Measurements from ENCODE around the gene PCCA. TPM values are rescaled to one million over a fixed set of nuclear protein-coding genes. Genes with fewer than 3 reads are reported as not detected.
A peak's percentile ranks its signal among the peaks of the same experiment; 100 is the strongest.

Gene PCCA
- total and polyA plus RNA-seq, 3 experiments from 2014 or later = 6.1 to 9.5 (median 6.2) TPM

- Mint-ChIP-seq H3K27ac (no peak overlapping the region), H3K9me3 (no peaks in the 10 kb centered on the region), H3K36me3 (peaks cover 4 to 37% (median 6%) of the 10 kb centered on the region in 3 donors), H3K4me1 (no peaks in the 10 kb centered on the region), H3K27me3 (no peaks in the 10 kb centered on the region), H3K4me3 (no peak overlapping the region)
- DNase-seq = no peak
- Histone ChIP-seq H3K9me3 (ENCODE audit: low read length) (no peaks in the 10 kb centered on the region), H3K36me3 (ENCODE audit: insufficient read depth, low read length) (no peaks in the 10 kb centered on the region), H3K4me3 (ENCODE audit: low read length) (no peak overlapping the region), H3K27me3 (ENCODE audit: insufficient read depth, low read length, poor library complexity, severe bottlenecking) (no peaks in the 10 kb centered on the region), H3K27ac (ENCODE audit: low read depth, low read length) (no peak overlapping the region), H3K4me1 (ENCODE audit: insufficient read depth, low read length) (no peaks in the 10 kb centered on the region)
- CTCF ChIA-PET = interaction anchor here (2.9 kb wide), 1 partner anchor 15 kb away, joined by 8 read pairs; no protein-coding TSS in a partner anchor
- POLR2A ChIA-PET = interaction anchor here (0.6 kb wide), 1 partner anchor 1484 kb away, joined by 4 read pairs; no protein-coding TSS in a partner anchor
Observed at GRCh38 chr13:100529666-100530377, 440.9 kb downstream of the PCCA start.

DNA sequence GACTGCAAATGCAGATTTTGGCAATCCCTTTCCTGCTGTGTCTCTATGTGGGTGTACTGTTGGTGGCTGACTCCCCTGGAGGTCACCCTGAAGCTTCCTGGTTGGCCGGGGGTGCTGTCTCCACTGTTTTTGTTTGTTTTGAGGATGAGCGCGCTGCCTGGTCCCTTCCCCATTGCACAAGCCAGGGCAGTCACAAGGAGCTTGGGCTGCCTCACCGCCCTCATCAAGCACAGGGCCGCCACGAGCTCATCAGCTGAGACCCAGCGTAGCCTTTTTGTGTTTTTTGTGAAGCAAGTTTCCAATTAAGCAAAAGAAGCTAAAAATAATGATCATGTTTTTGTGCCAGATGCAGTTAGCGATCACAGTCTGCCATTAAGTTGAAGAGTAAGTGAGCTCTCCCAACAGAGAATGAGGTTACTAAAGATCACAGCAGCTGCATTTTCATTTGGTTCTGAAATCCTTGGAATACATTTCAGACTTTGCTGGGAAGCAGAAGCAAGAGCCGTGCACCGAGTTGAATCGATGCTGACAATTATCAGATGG, 441.8 kb downstream of the PCCA start:
- Mint-ChIP-seq H3K4me1 (no peaks in the 10 kb centered on the region), H3K9me3 (no peaks in the 10 kb centered on the region), H3K4me3 (no peak overlapping the region), H3K36me3 (peaks cover 4 to 37% (median 6%) of the 10 kb centered on the region in 3 donors), H3K27ac (peak overlapping the region in 2 of 8 donors; percentile 14 to 56), H3K27me3 (no peaks in the 10 kb centered on the region)
- Histone ChIP-seq H3K9me3 (ENCODE audit: low read length) (no peaks in the 10 kb centered on the region), H3K4me1 (ENCODE audit: insufficient read depth, low read length) (no peaks in the 10 kb centered on the region), H3K4me3 (ENCODE audit: low read length) (no peak overlapping the region), H3K27me3 (ENCODE audit: insufficient read depth, low read length, poor library complexity, severe bottlenecking) (no peaks in the 10 kb centered on the region), H3K27ac (ENCODE audit: low read depth, low read length) (no peak overlapping the region), H3K36me3 (ENCODE audit: insufficient read depth, low read length) (no peaks in the 10 kb centered on the region)
- ChIA-PET CTCF (interaction anchor here (1.2 to 2.9 kb wide), 2 partner anchors 16 to 42 kb away, joined by 4 to 8 read pairs; no protein-coding TSS in a partner anchor), POLR2A (interaction anchor here (0.6 kb wide), 1 partner anchor 1485 kb away, joined by 4 read pairs; no protein-coding TSS in a partner anchor)
- DNase-seq = no peak

GRCh38 chr13:100532090-100532766, 443.3 kb downstream of the PCCA start:
- CTCF ChIA-PET = interaction anchor here (1.2 to 2.9 kb wide), 2 partner anchors 18 to 41 kb away, joined by 4 to 8 read pairs; no protein-coding TSS in a partner anchor

DNA sequence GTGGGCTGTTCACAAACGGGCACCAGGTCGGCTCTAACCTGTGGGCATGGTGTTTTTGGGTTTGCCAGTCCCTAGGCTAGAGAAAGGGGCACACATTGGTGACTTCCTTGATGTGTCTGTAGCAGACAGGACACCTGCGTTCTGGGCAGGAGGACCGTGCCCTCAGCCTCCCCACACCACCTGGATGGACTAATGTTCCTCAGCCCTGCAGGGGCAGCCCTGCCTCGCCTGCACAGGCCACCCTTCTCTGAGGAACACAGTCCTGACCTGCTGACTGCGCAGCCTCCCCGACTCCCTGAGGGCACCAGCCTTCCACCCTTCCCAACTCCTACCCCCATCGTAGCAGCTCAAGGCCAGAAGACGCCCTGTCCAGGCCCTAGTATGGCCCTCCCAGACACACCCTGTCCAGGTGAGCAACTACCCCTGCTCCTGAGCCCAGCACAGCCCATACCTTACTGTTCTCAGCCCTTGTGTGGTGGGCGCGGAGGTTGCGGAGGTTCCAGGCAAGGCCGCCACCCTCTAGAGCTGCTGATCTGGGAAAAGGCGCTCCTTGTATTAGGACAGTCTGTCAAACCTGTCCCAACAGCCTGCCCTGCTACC, 444.0 kb downstream of the PCCA start:
- Mint-ChIP-seq H3K4me1 (peaks cover 3 to 12% (median 9%) of the 10 kb centered on the region in 3 donors), H3K27me3 (no peaks in the 10 kb centered on the region), H3K36me3 (peaks cover 7 to 35% (median 9%) of the 10 kb centered on the region in 3 donors), H3K9me3 (no peaks in the 10 kb centered on the region), H3K4me3 (no peak overlapping the region), H3K27ac (peak overlapping the region in 1 of 8 donors; percentile 29)
- ChIA-PET CTCF (interaction anchor here (2.9 kb wide), 1 partner anchor 18 kb away, joined by 8 read pairs; no protein-coding TSS in a partner anchor), POLR2A (no interaction called here)
- peaks cover 14% of the 10 kb centered on the region for H3K4me1 ChIP-seq (ENCODE audit: insufficient read depth, low read length)
- no peak overlapping the region for H3K27ac ChIP-seq (ENCODE audit: low read depth, low read length)
- no peaks in the 10 kb centered on the region for H3K9me3 ChIP-seq (ENCODE audit: low read length)
- no peaks in the 10 kb centered on the region for H3K36me3 ChIP-seq (ENCODE audit: insufficient read depth, low read length)
- H3K4me3 ChIP-seq (ENCODE audit: low read length) = no peak overlapping the region
- no peaks in the 10 kb centered on the region for H3K27me3 ChIP-seq (ENCODE audit: insufficient read depth, low read length, poor library complexity, severe bottlenecking)
- no peak for DNase-seq

More at GRCh38 chr13:100532090-100532766, 443.3 kb downstream of the PCCA start:
- POLR2A ChIA-PET = no interaction called here
- Histone ChIP-seq H3K36me3 (ENCODE audit: insufficient read depth, low read length) (no peaks in the 10 kb centered on the region), H3K27ac (ENCODE audit: low read depth, low read length) (no peak overlapping the region), H3K4me3 (ENCODE audit: low read length) (no peak overlapping the region), H3K4me1 (ENCODE audit: insufficient read depth, low read length) (peaks cover 7% of the 10 kb centered on the region), H3K9me3 (ENCODE audit: low read length) (no peaks in the 10 kb centered on the region), H3K27me3 (ENCODE audit: insufficient read depth, low read length, poor library complexity, severe bottlenecking) (no peaks in the 10 kb centered on the region)
- H3K36me3 Mint-ChIP-seq = peaks cover 6 to 35% (median 9%) of the 10 kb centered on the region in 3 donors
- peaks cover 0 to 5% (median 2%) of the 10 kb centered on the region in 3 donors for H3K4me1 Mint-ChIP-seq
- no peak overlapping the region for H3K4me3 Mint-ChIP-seq
- H3K27me3 Mint-ChIP-seq = no peaks in the 10 kb centered on the region
- no peak overlapping the region for H3K27ac Mint-ChIP-seq
- no peak for DNase-seq
- H3K9me3 Mint-ChIP-seq = no peaks in the 10 kb centered on the region

- no peak overlapping the region for H3K27ac Mint-ChIP-seq
- Histone ChIP-seq H3K27ac (ENCODE audit: low read depth, low read length) (no peak overlapping the region), H3K36me3 (ENCODE audit: insufficient read depth, low read length) (no peaks in the 10 kb centered on the region), H3K9me3 (ENCODE audit: low read length) (no peaks in the 10 kb centered on the region), H3K4me1 (ENCODE audit: insufficient read depth, low read length) (peaks cover 17% of the 10 kb centered on the region), H3K27me3 (ENCODE audit: insufficient read depth, low read length, poor library complexity, severe bottlenecking) (no peaks in the 10 kb centered on the region), H3K4me3 (ENCODE audit: low read length) (no peak overlapping the region)
- H3K9me3 Mint-ChIP-seq = no peaks in the 10 kb centered on the region
- POLR2A ChIA-PET = no interaction called here
- H3K4me1 Mint-ChIP-seq = peaks cover 8 to 19% (median 16%) of the 10 kb centered on the region in 3 donors
- H3K36me3 Mint-ChIP-seq = peaks cover 3 to 29% (median 9%) of the 10 kb centered on the region in 3 donors
- no peak overlapping the region for H3K4me3 Mint-ChIP-seq
- no peak for DNase-seq
- CTCF ChIA-PET = no interaction called here
- H3K27me3 Mint-ChIP-seq = no peaks in the 10 kb centered on the region
Observed at GRCh38 chr13:100533588-100534041, 444.7 kb downstream of the PCCA start.

DNA sequence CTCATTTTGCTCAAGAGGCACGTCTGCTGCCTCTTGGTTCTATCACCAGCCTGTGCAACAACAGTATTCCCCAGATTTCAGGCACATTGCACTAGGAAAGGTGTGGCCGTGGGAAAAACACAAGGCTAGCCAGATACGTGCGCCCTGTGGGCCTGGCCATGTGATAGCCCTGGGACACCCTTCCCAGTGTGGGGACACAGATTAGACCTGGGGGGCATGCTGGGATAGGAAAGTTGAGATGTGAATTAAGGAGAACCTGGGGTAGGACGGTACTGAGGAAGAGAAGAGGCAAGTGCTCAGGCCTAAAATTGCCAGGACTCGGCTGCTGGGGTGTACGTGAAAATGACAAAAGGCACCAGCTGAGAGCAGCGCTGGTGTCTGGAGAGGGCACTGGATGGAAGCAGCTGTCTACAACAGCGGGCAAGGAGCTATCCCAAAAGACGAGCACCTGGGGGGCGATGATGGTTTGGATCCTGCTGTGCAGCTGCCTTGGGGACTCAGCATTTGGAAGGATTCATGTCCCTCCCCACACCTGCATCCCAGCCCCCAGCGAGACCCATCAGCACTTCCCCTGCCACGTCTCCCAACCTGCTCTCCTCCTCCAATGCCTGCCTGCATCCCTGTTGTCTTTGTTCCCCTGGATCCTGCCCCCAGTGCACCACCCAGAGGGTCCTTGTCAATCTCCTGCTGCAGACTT, 445.4 kb downstream of the PCCA start:
- Mint-ChIP-seq H3K36me3 (peaks cover 3 to 23% (median 12%) of the 10 kb centered on the region in 3 donors), H3K4me3 (no peak overlapping the region), H3K9me3 (no peaks in the 10 kb centered on the region), H3K27ac (peak overlapping the region in 1 of 8 donors; percentile 48), H3K4me1 (peaks cover 15 to 25% (median 22%) of the 10 kb centered on the region in 3 donors), H3K27me3 (no peaks in the 10 kb centered on the region)
- H3K4me1 ChIP-seq (ENCODE audit: insufficient read depth, low read length) = peaks cover 17% of the 10 kb centered on the region
- ChIA-PET CTCF (no interaction called here), POLR2A (no interaction called here)
- H3K27ac ChIP-seq (ENCODE audit: low read depth, low read length) = no peak overlapping the region
- H3K36me3 ChIP-seq (ENCODE audit: insufficient read depth, low read length) = no peaks in the 10 kb centered on the region
- no peaks in the 10 kb centered on the region for H3K9me3 ChIP-seq (ENCODE audit: low read length)
- H3K27me3 ChIP-seq (ENCODE audit: insufficient read depth, low read length, poor library complexity, severe bottlenecking) = no peaks in the 10 kb centered on the region
- no peak overlapping the region for H3K4me3 ChIP-seq (ENCODE audit: low read length)
- no peak for DNase-seq

GRCh38 chr13:100534911-100535310, 446.0 kb downstream of the PCCA start:
- DNase-seq = no peak
- Mint-ChIP-seq H3K27me3 (no peaks in the 10 kb centered on the region), H3K9me3 (no peaks in the 10 kb centered on the region), H3K36me3 (peaks cover 3 to 20% (median 12%) of the 10 kb centered on the region in 3 donors), H3K4me3 (no peak overlapping the region), H3K4me1 (peaks cover 15 to 29% (median 25%) of the 10 kb centered on the region in 3 donors), H3K27ac (no peak overlapping the region)
- Histone ChIP-seq H3K4me3 (ENCODE audit: low read length) (no peak overlapping the region), H3K27ac (ENCODE audit: low read depth, low read length) (no peak overlapping the region), H3K9me3 (ENCODE audit: low read length) (no peaks in the 10 kb centered on the region), H3K4me1 (ENCODE audit: insufficient read depth, low read length) (peaks cover 17% of the 10 kb centered on the region), H3K36me3 (ENCODE audit: insufficient read depth, low read length) (no peaks in the 10 kb centered on the region), H3K27me3 (ENCODE audit: insufficient read depth, low read length, poor library complexity, severe bottlenecking) (no peaks in the 10 kb centered on the region)
- CTCF ChIA-PET = no interaction called here
- POLR2A ChIA-PET = no interaction called here
